SK-N-SH (cell line): Measurements from ENCODE around the gene AFAP1. TPM values are rescaled to one million over a fixed set of nuclear protein-coding genes. Genes with fewer than 3 reads are reported as not detected.
"Not testable (repeated sequence)": the region's sequence is repeated elsewhere in the genome, so short reads cannot be mapped to it uniquely, and the experiment has no call there.

Experiments used
- CTCF ChIA-PET: fragments of 300-600, 350-600 bp; formaldehyde crosslinking; extraction: SDS; loops from one replicate; lab custom pipeline; 2021; lab: Yijun Ruan, JAX
- POLR2A ChIA-PET: fragments of 350-600 bp; sonication (Branson Sonifier 250); formaldehyde crosslinking; extraction: SDS; loops from one replicate; lab custom pipeline; 2020; ENCODE audit warnings: antibody characterized with exemption, inconsistent platforms; lab: Yijun Ruan, JAX
- DNase-seq: peaks from one replicate; pipeline ENCODE4 v3.0.0; 2012
- H2AFZ ChIP-seq: fragments of 200-600 bp; sonication (generic); 2 replicates; pipeline ENCODE4 v1.8.1; 2016; ENCODE audit warnings: antibody characterized with exemption, mild to moderate bottlenecking, low read depth
- H3F3A ChIP-seq: fragments of 200-600 bp; sonication (generic); replicated peaks from 2 replicates; pipeline ENCODE3; 2016; ENCODE audit warnings: antibody characterized with exemption, mild to moderate bottlenecking; ENCODE audit not compliant: insufficient read depth
- H3K27ac ChIP-seq, 2 experiments: fragments of 200-500 bp in 1 of 2; fragments of 200-600 bp in 1 of 2; sonication (Bioruptor generic) in 1 of 2; sonication (generic), shearing (Covaris generic) in 1 of 2; 2 replicates each; pipeline versions ENCODE4 v1.5.1 to v1.6.1; 2014 to 2016; ENCODE audit warnings: low read depth in 2 of 2, inconsistent platforms in 1 of 2, low read length in 1 of 2, mild to moderate bottlenecking in 1 of 2, mixed read lengths in 1 of 2
- H3K27me3 ChIP-seq: fragments of 200-600 bp; sonication (generic), shearing (Covaris generic); 2 replicates; pipeline ENCODE4 v1.6.1; 2016; ENCODE audit warnings: mixed run types; ENCODE audit not compliant: insufficient read depth
- H3K36me3 ChIP-seq, 2 experiments: fragments of 200-500 bp in 1 of 2; fragments of 200-600 bp in 1 of 2; sonication (Bioruptor generic) in 1 of 2; sonication (generic) in 1 of 2; replicated peaks in 1 of 2; 2 replicates each; pipeline versions ENCODE3 to v1.5.1; 2014 to 2016; ENCODE audit warnings: low read length in 1 of 2, mild to moderate bottlenecking in 1 of 2; ENCODE audit not compliant: insufficient read depth in 2 of 2, control insufficient read depth in 1 of 2
- H3K4me1 ChIP-seq, 2 experiments: fragments of 200-500 bp in 1 of 2; fragments of 200-600 bp in 1 of 2; sonication (Bioruptor generic) in 1 of 2; sonication (generic), shearing (Covaris generic) in 1 of 2; 2 replicates each; pipeline versions ENCODE4 v1.5.1 to v1.6.1; 2014 to 2016; ENCODE audit warnings: low read depth in 1 of 2, low read length in 1 of 2, mixed run types in 1 of 2; ENCODE audit not compliant: insufficient read depth in 2 of 2, control insufficient read depth in 1 of 2
- H3K4me2 ChIP-seq: fragments of 200-600 bp; sonication (generic), shearing (Covaris generic); 2 replicates; pipeline ENCODE4 v1.6.1; 2017; ENCODE audit warnings: mixed run types
- H3K4me3 ChIP-seq, 2 experiments: fragments of 200-500 bp in 1 of 2; fragments of 200-600 bp in 1 of 2; sonication (Bioruptor generic) in 1 of 2; sonication (generic), shearing (Covaris generic) in 1 of 2; 2 replicates each; pipeline versions ENCODE4 v1.5.1 to v1.8.1; 2014 to 2016; ENCODE audit warnings: low read depth in 2 of 2, inconsistent platforms in 1 of 2, low read length in 1 of 2, mild to moderate bottlenecking in 1 of 2, mixed read lengths in 1 of 2, moderate library complexity in 1 of 2
- H3K79me2 ChIP-seq: fragments of 200-600 bp; sonication (generic); 2 replicates; pipeline ENCODE4 v1.8.1; 2017; ENCODE audit warnings: mild to moderate bottlenecking; ENCODE audit not compliant: insufficient read depth
- H3K9ac ChIP-seq: fragments of 200-600 bp; sonication (generic); 2 replicates; pipeline ENCODE4 v1.6.1; 2017; ENCODE audit warnings: mixed run types
- H3K9me2 ChIP-seq: fragments of 200-600 bp; sonication (generic); 2 replicates; pipeline ENCODE4 v1.6.1; 2017; ENCODE audit warnings: mixed run types
- H3K9me3 ChIP-seq: fragments of 200-600 bp; sonication (generic); 2 replicates; pipeline ENCODE4 v1.6.1; 2017; ENCODE audit warnings: mixed run types, mild to moderate bottlenecking, moderate library complexity
- H4K20me1 ChIP-seq: fragments of 200-600 bp; sonication (generic); 2 replicates; pipeline ENCODE4 v1.6.1; 2017; ENCODE audit warnings: mild to moderate bottlenecking, mixed run types; ENCODE audit not compliant: insufficient read depth
- ELF1 ChIP-seq: IDR thresholded peaks from 2 replicates; pipeline ENCODE4 v1.4.0; 2012
- EZH2phosphoT487 ChIP-seq: fragments of 200-600 bp; sonication (generic); IDR thresholded peaks from 2 replicates; pipeline ENCODE4 v1.6.1; 2017; ENCODE audit warnings: low read depth, mixed run types, mild to moderate bottlenecking, antibody characterized with exemption, moderate library complexity, borderline replicate concordance
- FOSL2 ChIP-seq: IDR thresholded peaks from 2 replicates; pipeline ENCODE4 v1.4.0; 2012; ENCODE audit warnings: low read depth, mild to moderate bottlenecking, moderate library complexity, borderline replicate concordance
- FOXJ3 ChIP-seq: sonication (generic); formaldehyde crosslinking; IDR thresholded peaks from 2 replicates; pipeline ENCODE4 v1.5.1; 2020; ENCODE audit warnings: mild to moderate bottlenecking, missing genetic modification reagents
- MEF2A ChIP-seq: IDR thresholded peaks from 2 replicates; pipeline ENCODE4 v1.4.0; 2012; ENCODE audit warnings: low read depth, borderline replicate concordance
- NFIC ChIP-seq: IDR thresholded peaks from 2 replicates; pipeline ENCODE4 v1.4.0; 2012; ENCODE audit warnings: borderline replicate concordance
- RAD21 ChIP-seq: IDR thresholded peaks from 2 replicates; pipeline ENCODE4 v1.6.1; 2012; ENCODE audit warnings: mild to moderate bottlenecking, low read length
- RCOR1 ChIP-seq: fragments of 150-350 bp; IDR thresholded peaks from 2 replicates; pipeline ENCODE4 v1.6.1; 2017; ENCODE audit warnings: antibody characterized with exemption, low read length
- TCF12 ChIP-seq: IDR thresholded peaks from 2 replicates; pipeline ENCODE4 v1.4.0; 2012
- TEAD4 ChIP-seq: IDR thresholded peaks from 2 replicates; pipeline ENCODE4 v1.4.0; 2012; ENCODE audit warnings: mild to moderate bottlenecking, borderline replicate concordance; ENCODE audit not compliant: insufficient read depth
- YY1 ChIP-seq: IDR thresholded peaks from 2 replicates; pipeline ENCODE4 v1.4.0; 2012; ENCODE audit warnings: low read depth, mild to moderate bottlenecking
- WGBS: methylation state at CpG from one replicate; pipeline ENCODE4 v1.1.6; 2017; ENCODE audit warnings: low lambda C conversion rate; 5-methylcytosine and 5-hydroxymethylcytosine counted together
- polyA plus RNA-seq, 3 experiments: library from polyadenylated mRNA; depleted of rRNA; stranded (reverse); fragments of >200 nt; gene quantifications; 2 replicates each; pipeline ENCODE4 v1.2.3, GENCODE V29; 2012
- TF ChIP-seq, protein P1 (sequence below): fragments of 200-600 bp; sonication (generic); IDR thresholded peaks from 2 replicates; pipeline ENCODE4 v1.6.1; 2017; ENCODE audit warnings: antibody characterized with exemption, mild to moderate bottlenecking, moderate library complexity
- TF ChIP-seq, protein P2 (sequence below): fragments of 150-350 bp; IDR thresholded peaks from 2 replicates; pipeline ENCODE4 v1.6.1; 2017; ENCODE audit warnings: antibody characterized with exemption, low read length, low read depth, borderline replicate concordance
- TF ChIP-seq, protein P3 (sequence below): IDR thresholded peaks from 2 replicates; pipeline ENCODE4; 2012
- TF ChIP-seq, protein P4 (sequence below): IDR thresholded peaks from 2 replicates; pipeline ENCODE4 v1.6.1; 2012; ENCODE audit warnings: mild to moderate bottlenecking, low read depth, low read length, moderate library complexity

The AFAP1 gene
- polyA plus RNA-seq, 1 of the 3 experiments (the other 2 are of a cell fraction) = 67.9 TPM

DNA sequence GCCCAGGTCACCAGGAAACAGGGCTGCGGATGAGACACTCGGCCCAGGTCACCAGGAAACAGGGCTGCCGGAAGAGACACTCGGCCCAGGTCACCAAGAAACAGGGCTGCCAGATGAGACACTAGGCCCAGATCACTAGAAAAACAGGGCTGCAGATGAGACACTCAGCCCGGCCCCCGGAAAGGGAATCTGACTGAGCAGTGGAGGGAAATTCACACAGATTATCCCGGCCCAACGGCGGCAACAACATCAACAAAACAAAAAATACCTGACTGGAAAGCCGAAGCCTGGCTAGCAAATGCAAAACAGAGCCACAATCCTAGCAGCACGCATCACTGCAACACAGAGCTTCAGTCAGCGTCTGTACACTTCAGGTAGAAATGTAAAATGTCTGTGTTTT is 20.7 kb downstream of the AFAP1 start:
- Histone ChIP-seq H3K9me3 (no peaks in the 10 kb centered on the region), H3K36me3 (peaks cover 6 to 20% of the 10 kb centered on the region in 2 experiments), H3K4me2 (no peak overlapping the region), H3K9ac (no peak overlapping the region), H3K27ac (peak overlapping the region in 1 of 2 experiments; percentile 64; a peak in 1 of 4 replicates), H2AFZ (no peak overlapping the region), H3K79me2 (peaks cover 91% of the 10 kb centered on the region), H3K9me2 (no peaks in the 10 kb centered on the region), H4K20me1 (peaks cover 98% of the 10 kb centered on the region), H3K27me3 (no peaks in the 10 kb centered on the region), H3K4me1 (peaks cover 7 to 27% of the 10 kb centered on the region in 2 experiments; a peak in 3 of 4 replicates), H3K4me3 (no peak overlapping the region), H3F3A (peaks cover 16% of the 10 kb centered on the region)
- POLR2A ChIA-PET = interaction anchor here (0.7 kb wide), 1 partner anchor 9 kb away, joined by 3 read pairs; no protein-coding TSS in a partner anchor
- 86% methylated on average over 12 of the region's 12 CpGs for WGBS
- TF ChIP-seq TEAD4 = no peak
- no peak for TF ChIP-seq RCOR1
- TF ChIP-seq YY1 = no peak
- no peak for TF ChIP-seq NFIC
- TF ChIP-seq MEF2A = no peak
- TF ChIP-seq FOSL2 = no peak
- TF ChIP-seq, protein P1, sequence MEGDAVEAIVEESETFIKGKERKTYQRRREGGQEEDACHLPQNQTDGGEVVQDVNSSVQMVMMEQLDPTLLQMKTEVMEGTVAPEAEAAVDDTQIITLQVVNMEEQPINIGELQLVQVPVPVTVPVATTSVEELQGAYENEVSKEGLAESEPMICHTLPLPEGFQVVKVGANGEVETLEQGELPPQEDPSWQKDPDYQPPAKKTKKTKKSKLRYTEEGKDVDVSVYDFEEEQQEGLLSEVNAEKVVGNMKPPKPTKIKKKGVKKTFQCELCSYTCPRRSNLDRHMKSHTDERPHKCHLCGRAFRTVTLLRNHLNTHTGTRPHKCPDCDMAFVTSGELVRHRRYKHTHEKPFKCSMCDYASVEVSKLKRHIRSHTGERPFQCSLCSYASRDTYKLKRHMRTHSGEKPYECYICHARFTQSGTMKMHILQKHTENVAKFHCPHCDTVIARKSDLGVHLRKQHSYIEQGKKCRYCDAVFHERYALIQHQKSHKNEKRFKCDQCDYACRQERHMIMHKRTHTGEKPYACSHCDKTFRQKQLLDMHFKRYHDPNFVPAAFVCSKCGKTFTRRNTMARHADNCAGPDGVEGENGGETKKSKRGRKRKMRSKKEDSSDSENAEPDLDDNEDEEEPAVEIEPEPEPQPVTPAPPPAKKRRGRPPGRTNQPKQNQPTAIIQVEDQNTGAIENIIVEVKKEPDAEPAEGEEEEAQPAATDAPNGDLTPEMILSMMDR = no peak
- no peak for TF ChIP-seq ELF1
- TF ChIP-seq, protein P2, sequence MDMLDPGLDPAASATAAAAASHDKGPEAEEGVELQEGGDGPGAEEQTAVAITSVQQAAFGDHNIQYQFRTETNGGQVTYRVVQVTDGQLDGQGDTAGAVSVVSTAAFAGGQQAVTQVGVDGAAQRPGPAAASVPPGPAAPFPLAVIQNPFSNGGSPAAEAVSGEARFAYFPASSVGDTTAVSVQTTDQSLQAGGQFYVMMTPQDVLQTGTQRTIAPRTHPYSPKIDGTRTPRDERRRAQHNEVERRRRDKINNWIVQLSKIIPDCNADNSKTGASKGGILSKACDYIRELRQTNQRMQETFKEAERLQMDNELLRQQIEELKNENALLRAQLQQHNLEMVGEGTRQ = no peak
- TF ChIP-seq, protein P3, sequence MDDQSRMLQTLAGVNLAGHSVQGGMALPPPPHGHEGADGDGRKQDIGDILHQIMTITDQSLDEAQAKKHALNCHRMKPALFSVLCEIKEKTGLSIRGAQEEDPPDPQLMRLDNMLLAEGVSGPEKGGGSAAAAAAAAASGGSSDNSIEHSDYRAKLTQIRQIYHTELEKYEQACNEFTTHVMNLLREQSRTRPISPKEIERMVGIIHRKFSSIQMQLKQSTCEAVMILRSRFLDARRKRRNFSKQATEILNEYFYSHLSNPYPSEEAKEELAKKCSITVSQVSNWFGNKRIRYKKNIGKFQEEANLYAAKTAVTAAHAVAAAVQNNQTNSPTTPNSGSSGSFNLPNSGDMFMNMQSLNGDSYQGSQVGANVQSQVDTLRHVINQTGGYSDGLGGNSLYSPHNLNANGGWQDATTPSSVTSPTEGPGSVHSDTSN = no peak
- TF ChIP-seq RAD21 = no peak
- no peak for TF ChIP-seq EZH2phosphoT487
- TF ChIP-seq TCF12 = no peak
- TF ChIP-seq, protein P4, sequence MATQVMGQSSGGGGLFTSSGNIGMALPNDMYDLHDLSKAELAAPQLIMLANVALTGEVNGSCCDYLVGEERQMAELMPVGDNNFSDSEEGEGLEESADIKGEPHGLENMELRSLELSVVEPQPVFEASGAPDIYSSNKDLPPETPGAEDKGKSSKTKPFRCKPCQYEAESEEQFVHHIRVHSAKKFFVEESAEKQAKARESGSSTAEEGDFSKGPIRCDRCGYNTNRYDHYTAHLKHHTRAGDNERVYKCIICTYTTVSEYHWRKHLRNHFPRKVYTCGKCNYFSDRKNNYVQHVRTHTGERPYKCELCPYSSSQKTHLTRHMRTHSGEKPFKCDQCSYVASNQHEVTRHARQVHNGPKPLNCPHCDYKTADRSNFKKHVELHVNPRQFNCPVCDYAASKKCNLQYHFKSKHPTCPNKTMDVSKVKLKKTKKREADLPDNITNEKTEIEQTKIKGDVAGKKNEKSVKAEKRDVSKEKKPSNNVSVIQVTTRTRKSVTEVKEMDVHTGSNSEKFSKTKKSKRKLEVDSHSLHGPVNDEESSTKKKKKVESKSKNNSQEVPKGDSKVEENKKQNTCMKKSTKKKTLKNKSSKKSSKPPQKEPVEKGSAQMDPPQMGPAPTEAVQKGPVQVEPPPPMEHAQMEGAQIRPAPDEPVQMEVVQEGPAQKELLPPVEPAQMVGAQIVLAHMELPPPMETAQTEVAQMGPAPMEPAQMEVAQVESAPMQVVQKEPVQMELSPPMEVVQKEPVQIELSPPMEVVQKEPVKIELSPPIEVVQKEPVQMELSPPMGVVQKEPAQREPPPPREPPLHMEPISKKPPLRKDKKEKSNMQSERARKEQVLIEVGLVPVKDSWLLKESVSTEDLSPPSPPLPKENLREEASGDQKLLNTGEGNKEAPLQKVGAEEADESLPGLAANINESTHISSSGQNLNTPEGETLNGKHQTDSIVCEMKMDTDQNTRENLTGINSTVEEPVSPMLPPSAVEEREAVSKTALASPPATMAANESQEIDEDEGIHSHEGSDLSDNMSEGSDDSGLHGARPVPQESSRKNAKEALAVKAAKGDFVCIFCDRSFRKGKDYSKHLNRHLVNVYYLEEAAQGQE = no peak
- TF ChIP-seq FOXJ3 = no peak
- CTCF ChIA-PET = interaction anchor here (2.6 kb wide), 1 partner anchor 10 kb away, joined by 19 read pairs; no protein-coding TSS in a partner anchor
- DNase-seq = no peak

DNA sequence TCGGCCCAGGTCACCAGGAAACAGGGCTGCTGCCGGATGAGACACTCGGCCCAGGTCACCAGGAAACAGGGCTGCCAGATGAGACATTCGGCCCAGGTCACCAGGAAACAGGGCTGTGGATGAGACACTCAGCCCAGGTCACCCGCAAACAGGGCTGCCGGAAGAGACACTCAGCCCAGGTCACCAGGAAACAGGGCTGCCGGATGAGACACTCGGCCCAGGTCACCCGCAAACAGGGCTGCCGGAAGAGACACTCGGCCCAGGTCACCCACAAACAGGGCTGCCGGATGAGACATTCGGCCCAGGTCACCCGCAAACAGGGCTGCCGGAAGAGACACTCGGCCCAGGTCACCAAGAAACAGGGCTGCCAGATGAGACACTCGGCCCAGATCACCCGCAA is 21.5 kb downstream of the AFAP1 start:
- H3K79me2 ChIP-seq = peaks cover 91% of the 10 kb centered on the region
- H3K27me3 ChIP-seq, H3K4me3 ChIP-seq, H3K9me3 ChIP-seq, H2AFZ ChIP-seq, H3K9ac ChIP-seq, DNase-seq, H3K9me2 ChIP-seq, H3K4me2 ChIP-seq, POLR2A ChIA-PET: not testable (repeated sequence)
- peaks cover 11 to 27% of the 10 kb centered on the region in 2 experiments for H3K4me1 ChIP-seq
- 95% methylated on average over 8 of the region's 18 CpGs for WGBS
- peak overlapping the region in 1 of 2 experiments; percentile 31; a peak in 1 of 4 replicates for H3K27ac ChIP-seq
- CTCF ChIA-PET = interaction anchor here (7.4 kb wide), 1 partner anchor 114 kb away, joined by 46 read pairs; no protein-coding TSS in a partner anchor
- H3K36me3 ChIP-seq = peaks cover 6 to 21% of the 10 kb centered on the region in 2 experiments
- H4K20me1 ChIP-seq = peaks cover 98% of the 10 kb centered on the region
- H3F3A ChIP-seq = peaks cover 21% of the 10 kb centered on the region
